Left renal cortex interstitium (tissue), 4 donors: Measurements from ENCODE around the gene ELFN1. TPM values are rescaled to one million over a fixed set of nuclear protein-coding genes. Genes with fewer than 3 reads are reported as not detected.

ENCODE experiments used
- DNase-seq, 4 donors: peaks; one replicate each; pipeline ENCODE4 v3.0.0-alpha.2; 2013; ENCODE audit warnings: low read depth in 4 of 4, low spot score in 2 of 4, missing footprints in 1 of 4
- polyA plus RNA-seq, 4 donors: library from polyadenylated mRNA; unstranded; fragments of 120-200 nt; gene quantifications; one replicate each; pipeline ENCODE4 v1.2.1, GENCODE V29; 2013; ENCODE audit not compliant: insufficient read length in 4 of 4

Gene ELFN1
- 10 to 100 TPM; 11.7 to 22.0 (median 17.5) TPM for polyA plus RNA-seq

GRCh38 chr7:1669954-1670893 lies at the start of gene ELFN1:
Gene ELFN1, plus strand, starts transcription at chr7:1670277. Its CDS starts 74,320 bp downstream, at chr7:1744597.
- peak in 2 of 4 donors; percentile 70 for DNase-seq

- DNase-seq, result no peak
Observed at GRCh38 chr7:1620835-1621234, 49.2 kb upstream of the ELFN1 start.

- DNase-seq, result no peak
Observed at GRCh38 chr7:1621718-1622117, 48.4 kb upstream of the ELFN1 start.

GRCh38 chr7:1622441-1622840 lies 47.6 kb upstream of the ELFN1 start:
- no peak for DNase-seq

GRCh38 chr7:1623810-1624209 lies 46.3 kb upstream of the ELFN1 start:
- DNase-seq, result no peak

- DNase-seq, result no peak
Observed at GRCh38 chr7:1624999-1625927, 44.8 kb upstream of the ELFN1 start.

- DNase-seq, result no peak
Observed at GRCh38 chr7:1626769-1627168, 43.3 kb upstream of the ELFN1 start.

- no peak for DNase-seq
Observed at GRCh38 chr7:1630700-1631336, 39.3 kb upstream of the ELFN1 start.

GRCh38 chr7:1631678-1632077 lies 38.4 kb upstream of the ELFN1 start:
- no peak for DNase-seq

- DNase-seq, result no peak
Observed at GRCh38 chr7:1632506-1632905, 37.6 kb upstream of the ELFN1 start.

- no peak for DNase-seq
Observed at GRCh38 chr7:1632916-1633785, 36.9 kb upstream of the ELFN1 start.

- DNase-seq, result no peak
Observed at GRCh38 chr7:1635401-1635800, 34.7 kb upstream of the ELFN1 start.

- DNase-seq, result no peak
Observed at GRCh38 chr7:1637155-1637554, 32.9 kb upstream of the ELFN1 start.

GRCh38 chr7:1638215-1638661 lies 31.8 kb upstream of the ELFN1 start:
- DNase-seq, result peak; percentile 58 to 77 (median 72)

- DNase-seq, result no peak
Observed at GRCh38 chr7:1639071-1639470, 31.0 kb upstream of the ELFN1 start.

- no peak for DNase-seq
Observed at GRCh38 chr7:1639532-1640175, 30.4 kb upstream of the ELFN1 start.

- no peak for DNase-seq
Observed at GRCh38 chr7:1640376-1641172, 29.5 kb upstream of the ELFN1 start.

- DNase-seq, result no peak
Observed at GRCh38 chr7:1641173-1641572, 28.9 kb upstream of the ELFN1 start.
